Measurements from ENCODE around the gene RERG. TPM values are rescaled to one million over a fixed set of nuclear protein-coding genes. Genes with fewer than 3 reads are reported as not detected.
A peak's percentile ranks its signal among the peaks of the same experiment; 100 is the strongest.

RERG gene
- total RNA-seq (not detected in 2 replicates), polyA plus RNA-seq (not detected in 2 replicates), polyA minus RNA-seq (not detected in 2 replicates), Bru-seq, nascent RNA (percentile 4 among the genes with signal in this experiment), BruChase-seq, experiment 1, labeled RNA remaining after a 6-hour chase (not detected), BruChase-seq, experiment 2, labeled RNA remaining after a 2-hour chase (percentile 1 among the genes with signal in this experiment)
- polyA plus RNA-seq (2011; cell fraction: cytosol; rRNA removed) = 0.03 TPM in 1 of 2 replicates, not detected in the other
- polyA plus RNA-seq (2011; cell fraction: nucleus; rRNA removed) = not detected in 2 replicates
- polyA plus RNA-seq (2012) = not detected in 2 replicates
- polyA minus RNA-seq (2011; cell fraction: cytosol; rRNA and poly(A)+ RNA removed) = not detected
- polyA minus RNA-seq (2011; cell fraction: nucleus; rRNA and poly(A)+ RNA removed) = 0.91 TPM in 1 of 2 replicates, not detected in the other
- long read RNA-seq = 0 reads

- BruUV-seq (replicated peaks) = no TSS peak
- intact Hi-C loops (cut with micrococcal nuclease) = loop anchor here (1.0 kb wide), 6 partner anchors 70 to 498 kb away; a partner anchor contains a TSS
- Histone ChIP-seq H3K36me3 (ENCODE audit: control insufficient read depth in 2 of 2, extremely low read depth in 1 of 2, insufficient read depth in 2 of 2, low read length in 2 of 2) (no peaks in the 10 kb centered on the region), H3K79me2 (ENCODE audit: control insufficient read depth, insufficient read depth, low read length) (no peaks in the 10 kb centered on the region), H3K27ac (ENCODE audit: insufficient read depth, low read depth, low read length) (no peak within 1 kb of the TSS), H3K27me3 (ENCODE audit: control insufficient read depth in 2 of 2, insufficient read depth in 2 of 2, low read length in 2 of 2) (peaks cover 5 to 16% of the 10 kb centered on the region in 2 experiments), H2AFZ (ENCODE audit: low read depth, low read length) (peak within 1 kb of the TSS; percentile 80), H4K20me1 (replicated peaks; ENCODE audit: control insufficient read depth, extremely low read depth, insufficient read depth, low read length) (peaks cover 2% of the 10 kb centered on the region), H3K4me3 (replicated peaks in 1 of 3; ENCODE audit: insufficient read depth in 1 of 3, low read depth in 1 of 3, low read length in 3 of 3) (peak within 1 kb of the TSS in 2 of 3 experiments; percentile 3 to 32), H3K4me1 (ENCODE audit: control insufficient read depth, extremely low read depth, insufficient read depth, low read length) (peaks cover 7% of the 10 kb centered on the region), H3K9me1 (replicated peaks; ENCODE audit: control insufficient read depth, extremely low read depth, insufficient read depth, low read length) (no peaks in the 10 kb centered on the region), H3K9me3 (replicated peaks; ENCODE audit: control insufficient read depth, insufficient read depth, low read length) (no peaks in the 10 kb centered on the region), H3K4me2 (ENCODE audit: insufficient read depth, low read length) (peak within 1 kb of the TSS; percentile 33), H3K9ac (replicated peaks; ENCODE audit: extremely low read depth, insufficient read depth, low read length) (no peak within 1 kb of the TSS)
- FAIRE-seq (peak; percentile 90), DNase-seq (ENCODE audit: low read depth, low spot score) (peak; percentile 78)
- ChIA-PET CTCF (interaction anchor here (0.6 to 4.9 kb wide), 66 partner anchors 8 to 637 kb away, joined by 3 to 56 read pairs (median 5); partner anchors contain the start of genes ART4, C12orf60, PDE6H and WBP11), POLR2A (no interaction called here)
- dilution Hi-C loops (cut with MboI; ENCODE audit: extremely low pct_ligation_motif_present, low sequenced_read_pairs) = no loop called here
- TF ChIP-seq CTCF (IDR thresholded peaks at IDR 0.05; ENCODE audit: extremely low read depth in 1 of 2, insufficient read depth in 1 of 2, low read depth in 1 of 2, low read length in 2 of 2) (peak; percentile 99), POLR2A (IDR thresholded peaks at IDR 0.05; ENCODE audit: low read depth, low read length) (no peak)
Measured at GRCh38 chr12:15220915-15221885, at the start of gene RERG. TSS of gene RERG (minus strand) at chr12:15221417. CDS start at chr12:15217489, 3,928 bp downstream.
